ENCODE measurements around the gene GPHB5. TPM values are rescaled to one million over a fixed set of nuclear protein-coding genes. Genes with fewer than 3 reads are reported as not detected.
"Not testable (repeated sequence)": the region's sequence is repeated elsewhere in the genome, so short reads cannot be mapped to it uniquely, and the experiment has no call there.

Gene GPHB5
- total RNA-seq, 6 experiments from 2014 or later: not detected

- Mint-ChIP-seq H3K4me3 (no peak overlapping the region), H3K27me3 (ENCODE audit: insufficient read depth) (no peaks in the 10 kb centered on the region; the same call in none of the 2 replicates), H3K36me3 (ENCODE audit: low read depth) (no peaks in the 10 kb centered on the region), H3K27ac (no peak overlapping the region), H3K4me1 (ENCODE audit: low read depth) (no peaks in the 10 kb centered on the region), H3K9me3 (no peaks in the 10 kb centered on the region)
- no peak for DNase-seq
- TF ChIP-seq CTCF (IDR thresholded peaks at IDR 0.05): no peak
Measured at GRCh38 chr14:63326840-63327239, 8.1 kb upstream of the GPHB5 start.

GRCh38 chr14:63322897-63323573 lies 4.3 kb upstream of the GPHB5 start:
- DNase-seq: no peak
- Mint-ChIP-seq H3K4me3 (no peak overlapping the region), H3K27me3 (ENCODE audit: insufficient read depth) (no peaks in the 10 kb centered on the region; the same call in 1 of the 2 replicates), H3K9me3 (no peaks in the 10 kb centered on the region), H3K27ac (no peak overlapping the region), H3K4me1 (ENCODE audit: low read depth) (no peaks in the 10 kb centered on the region), H3K36me3 (ENCODE audit: low read depth) (no peaks in the 10 kb centered on the region)
- no peak for TF ChIP-seq CTCF (IDR thresholded peaks at IDR 0.05)

GRCh38 chr14:63322472-63322871 lies 3.7 kb upstream of the GPHB5 start:
- TF ChIP-seq CTCF (IDR thresholded peaks at IDR 0.05): no peak
- Mint-ChIP-seq H3K4me3 (no peak overlapping the region), H3K27ac (no peak overlapping the region)

GRCh38 chr14:63308723-63309317 lies 9.9 kb downstream of the GPHB5 start:
- H3K27me3 Mint-ChIP-seq (ENCODE audit: insufficient read depth): peaks cover 4% of the 10 kb centered on the region; the same call in 1 of the 2 replicates
- H3K4me3 Mint-ChIP-seq: no peak overlapping the region
- H3K9me3 Mint-ChIP-seq: no peaks in the 10 kb centered on the region
- no peak overlapping the region for H3K27ac Mint-ChIP-seq
- no peak for DNase-seq
- peak; percentile 76 for TF ChIP-seq CTCF (IDR thresholded peaks at IDR 0.05)
- peaks cover 8% of the 10 kb centered on the region for H3K4me1 Mint-ChIP-seq (ENCODE audit: low read depth)
- no peaks in the 10 kb centered on the region for H3K36me3 Mint-ChIP-seq (ENCODE audit: low read depth)

More at GRCh38 chr14:63322472-63322871, 3.7 kb upstream of the GPHB5 start:
- no peak for DNase-seq
- Mint-ChIP-seq H3K4me1 (ENCODE audit: low read depth) (no peaks in the 10 kb centered on the region), H3K27me3 (ENCODE audit: insufficient read depth) (no peaks in the 10 kb centered on the region; the same call in 1 of the 2 replicates), H3K9me3 (no peaks in the 10 kb centered on the region), H3K36me3 (ENCODE audit: low read depth) (no peaks in the 10 kb centered on the region)

GRCh38 chr14:63304429-63304828 lies 14.3 kb downstream of the GPHB5 start:
- H3K4me1 Mint-ChIP-seq (ENCODE audit: low read depth); H3K27ac Mint-ChIP-seq; H3K36me3 Mint-ChIP-seq (ENCODE audit: low read depth); DNase-seq; H3K27me3 Mint-ChIP-seq (ENCODE audit: insufficient read depth); H3K9me3 Mint-ChIP-seq; H3K4me3 Mint-ChIP-seq: not testable (repeated sequence)

GRCh38 chr14:63301891-63302534 lies 16.7 kb downstream of the GPHB5 start:
- Mint-ChIP-seq H3K36me3 (ENCODE audit: low read depth) (no peaks in the 10 kb centered on the region), H3K27me3 (ENCODE audit: insufficient read depth) (peaks cover 5% of the 10 kb centered on the region), H3K9me3 (no peaks in the 10 kb centered on the region), H3K27ac (no peak overlapping the region), H3K4me3 (no peak overlapping the region), H3K4me1 (ENCODE audit: low read depth) (no peaks in the 10 kb centered on the region)
- no peak for TF ChIP-seq CTCF (IDR thresholded peaks at IDR 0.05)
- no peak for DNase-seq
